ENCODE results near the gene FKBP9. TPM values are rescaled to one million over a fixed set of nuclear protein-coding genes. Genes with fewer than 3 reads are reported as not detected.
"Not testable (repeated sequence)": the region's sequence is repeated elsewhere in the genome, so short reads cannot be mapped to it uniquely, and the experiment has no call there.

The FKBP9 gene
- total RNA-seq, 1 donor: 420 TPM

- not testable (repeated sequence) for H3K9me3 ChIP-seq (ENCODE audit: low read depth, low read length); H2AFZ ChIP-seq (ENCODE audit: low read length); H3K36me3 ChIP-seq (ENCODE audit: insufficient read depth, low read length); H3K79me2 ChIP-seq (ENCODE audit: insufficient read depth, low read length); H3K4me3 ChIP-seq (ENCODE audit: insufficient read depth, low read length); H4K20me1 ChIP-seq (ENCODE audit: insufficient read depth, low read length); H3K4me1 ChIP-seq (ENCODE audit: insufficient read depth, low read length); H3K27me3 ChIP-seq (ENCODE audit: insufficient read depth, low read length)
- Histone ChIP-seq H3K27ac (ENCODE audit: low read depth, low read length) (peak overlapping the region; percentile 56), H3K4me2 (ENCODE audit: insufficient read depth, low read length) (peak overlapping the region; percentile 28)
- peak; percentile 2 for DNase-seq (ENCODE audit: insufficient read length, low spot score, missing footprints)
Measured at GRCh38 chr7:32991068-32991585, 33.9 kb downstream of the FKBP9 start.

- DNase-seq (ENCODE audit: insufficient read length, low spot score, missing footprints); H2AFZ ChIP-seq (ENCODE audit: low read length); H3K4me1 ChIP-seq (ENCODE audit: insufficient read depth, low read length); H4K20me1 ChIP-seq (ENCODE audit: insufficient read depth, low read length); H3K27me3 ChIP-seq (ENCODE audit: insufficient read depth, low read length); H3K4me3 ChIP-seq (ENCODE audit: insufficient read depth, low read length); H3K4me2 ChIP-seq (ENCODE audit: insufficient read depth, low read length); H3K9me3 ChIP-seq (ENCODE audit: low read depth, low read length); H3K79me2 ChIP-seq (ENCODE audit: insufficient read depth, low read length); H3K27ac ChIP-seq (ENCODE audit: low read depth, low read length); H3K36me3 ChIP-seq (ENCODE audit: insufficient read depth, low read length): not testable (repeated sequence)
Measured at GRCh38 chr7:32991975-32992700, 34.9 kb downstream of the FKBP9 start.

- not testable (repeated sequence) for H3K9me3 ChIP-seq (ENCODE audit: low read depth, low read length); H3K4me3 ChIP-seq (ENCODE audit: insufficient read depth, low read length); H3K36me3 ChIP-seq (ENCODE audit: insufficient read depth, low read length); H3K4me1 ChIP-seq (ENCODE audit: insufficient read depth, low read length); H3K4me2 ChIP-seq (ENCODE audit: insufficient read depth, low read length); H3K27me3 ChIP-seq (ENCODE audit: insufficient read depth, low read length); DNase-seq (ENCODE audit: insufficient read length, low spot score, missing footprints); H3K27ac ChIP-seq (ENCODE audit: low read depth, low read length); H3K79me2 ChIP-seq (ENCODE audit: insufficient read depth, low read length); H2AFZ ChIP-seq (ENCODE audit: low read length); H4K20me1 ChIP-seq (ENCODE audit: insufficient read depth, low read length)
Measured at GRCh38 chr7:32992750-32993149, 35.5 kb downstream of the FKBP9 start.

- not testable (repeated sequence) for H3K27ac ChIP-seq (ENCODE audit: low read depth, low read length); H3K79me2 ChIP-seq (ENCODE audit: insufficient read depth, low read length); H2AFZ ChIP-seq (ENCODE audit: low read length); H3K4me3 ChIP-seq (ENCODE audit: insufficient read depth, low read length); H3K4me2 ChIP-seq (ENCODE audit: insufficient read depth, low read length); H3K27me3 ChIP-seq (ENCODE audit: insufficient read depth, low read length); H3K9me3 ChIP-seq (ENCODE audit: low read depth, low read length); H4K20me1 ChIP-seq (ENCODE audit: insufficient read depth, low read length); H3K4me1 ChIP-seq (ENCODE audit: insufficient read depth, low read length); H3K36me3 ChIP-seq (ENCODE audit: insufficient read depth, low read length); DNase-seq (ENCODE audit: insufficient read length, low spot score, missing footprints)
Measured at GRCh38 chr7:32997956-32998355, 40.7 kb downstream of the FKBP9 start.

GRCh38 chr7:32998361-32999171 is 41.3 kb downstream of the FKBP9 start:
- H3K79me2 ChIP-seq (ENCODE audit: insufficient read depth, low read length); H3K4me3 ChIP-seq (ENCODE audit: insufficient read depth, low read length); H2AFZ ChIP-seq (ENCODE audit: low read length): not testable (repeated sequence)

DNA sequence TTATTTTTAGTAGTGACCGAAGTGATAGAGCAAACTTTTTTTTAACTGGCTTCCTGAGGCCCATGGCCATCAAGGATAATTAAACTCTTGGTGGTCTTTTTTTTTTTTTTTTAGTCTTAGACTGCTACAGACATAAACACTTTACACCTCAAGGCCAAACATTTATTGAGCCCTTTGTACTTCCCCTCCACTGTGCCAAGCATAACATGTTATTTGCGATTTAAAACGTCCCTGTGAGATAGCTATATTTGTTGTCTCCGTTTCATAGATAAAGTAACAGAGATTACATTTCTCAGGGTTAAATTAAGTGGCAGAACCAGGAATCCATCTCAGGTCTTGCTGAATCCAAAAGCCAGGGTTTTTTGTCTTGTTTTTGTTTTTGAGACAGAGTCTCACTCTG is 42.1 kb downstream of the FKBP9 start:
- H3K4me1 ChIP-seq (ENCODE audit: insufficient read depth, low read length); H3K27ac ChIP-seq (ENCODE audit: low read depth, low read length); H3K9me3 ChIP-seq (ENCODE audit: low read depth, low read length); H4K20me1 ChIP-seq (ENCODE audit: insufficient read depth, low read length); H2AFZ ChIP-seq (ENCODE audit: low read length); H3K79me2 ChIP-seq (ENCODE audit: insufficient read depth, low read length); H3K36me3 ChIP-seq (ENCODE audit: insufficient read depth, low read length); H3K4me3 ChIP-seq (ENCODE audit: insufficient read depth, low read length); H3K4me2 ChIP-seq (ENCODE audit: insufficient read depth, low read length); H3K27me3 ChIP-seq (ENCODE audit: insufficient read depth, low read length): not testable (repeated sequence)
- peak; percentile 31 for DNase-seq (ENCODE audit: insufficient read length, low spot score, missing footprints)

More at GRCh38 chr7:32998361-32999171, 41.3 kb downstream of the FKBP9 start:
- not testable (repeated sequence) for H3K36me3 ChIP-seq (ENCODE audit: insufficient read depth, low read length); H3K4me2 ChIP-seq (ENCODE audit: insufficient read depth, low read length); H3K27ac ChIP-seq (ENCODE audit: low read depth, low read length); H3K27me3 ChIP-seq (ENCODE audit: insufficient read depth, low read length); H3K4me1 ChIP-seq (ENCODE audit: insufficient read depth, low read length); H3K9me3 ChIP-seq (ENCODE audit: low read depth, low read length); H4K20me1 ChIP-seq (ENCODE audit: insufficient read depth, low read length)
- DNase-seq (ENCODE audit: insufficient read length, low spot score, missing footprints): peak; percentile 27

DNA sequence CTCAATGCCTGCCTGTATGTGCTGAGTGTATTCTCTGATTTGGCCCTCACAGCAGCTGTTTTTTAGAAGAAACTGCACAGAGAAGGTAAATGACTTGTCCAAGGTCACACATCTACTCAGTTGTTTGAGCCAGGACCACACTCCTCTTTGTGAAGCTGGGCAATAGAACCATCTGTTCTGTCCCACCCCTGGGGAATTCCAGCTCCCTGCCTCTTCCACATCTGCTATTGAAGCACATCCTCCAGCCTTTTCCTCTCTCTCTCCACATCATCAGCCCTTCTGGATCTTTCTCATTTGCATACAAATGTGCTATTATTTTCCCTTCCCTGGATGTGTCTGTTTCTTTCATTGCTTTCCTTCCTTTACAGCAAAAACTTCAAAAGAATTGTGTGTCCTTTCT is 45.9 kb downstream of the FKBP9 start:
- H3K27me3 ChIP-seq (ENCODE audit: insufficient read depth, low read length); H4K20me1 ChIP-seq (ENCODE audit: insufficient read depth, low read length); H3K36me3 ChIP-seq (ENCODE audit: insufficient read depth, low read length); H3K27ac ChIP-seq (ENCODE audit: low read depth, low read length); H3K79me2 ChIP-seq (ENCODE audit: insufficient read depth, low read length); H3K4me1 ChIP-seq (ENCODE audit: insufficient read depth, low read length); H3K4me3 ChIP-seq (ENCODE audit: insufficient read depth, low read length); H3K4me2 ChIP-seq (ENCODE audit: insufficient read depth, low read length); H2AFZ ChIP-seq (ENCODE audit: low read length); DNase-seq (ENCODE audit: insufficient read length, low spot score, missing footprints); H3K9me3 ChIP-seq (ENCODE audit: low read depth, low read length): not testable (repeated sequence)

DNA sequence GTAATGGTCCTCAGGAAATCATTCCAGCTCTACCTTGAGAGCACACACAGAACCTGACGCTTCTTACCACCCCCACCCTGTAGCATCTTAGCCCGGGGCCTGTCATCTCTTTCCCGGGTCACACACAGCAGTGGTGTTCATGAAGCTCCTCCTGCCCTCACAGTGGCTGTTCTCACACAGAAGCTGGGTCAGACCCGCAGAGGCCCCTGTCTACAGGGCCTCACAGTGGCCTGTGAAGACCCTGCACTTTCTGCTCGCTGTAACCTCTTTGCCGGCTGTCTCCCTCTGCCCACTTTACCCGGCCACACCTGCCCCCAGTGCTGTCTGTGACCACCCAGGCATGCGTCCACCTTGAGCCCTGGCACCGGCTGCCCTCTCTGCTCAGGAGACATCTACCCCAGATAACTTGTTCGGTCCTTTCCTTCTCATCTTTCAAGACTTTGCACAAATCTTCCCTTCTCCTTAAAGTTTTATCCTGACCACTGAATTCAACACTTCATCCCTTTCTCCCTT is 46.9 kb downstream of the FKBP9 start:
- peak; percentile 47 for DNase-seq (ENCODE audit: insufficient read length, low spot score, missing footprints)
- H2AFZ ChIP-seq (ENCODE audit: low read length); H3K27me3 ChIP-seq (ENCODE audit: insufficient read depth, low read length); H3K36me3 ChIP-seq (ENCODE audit: insufficient read depth, low read length); H3K79me2 ChIP-seq (ENCODE audit: insufficient read depth, low read length); H4K20me1 ChIP-seq (ENCODE audit: insufficient read depth, low read length); H3K27ac ChIP-seq (ENCODE audit: low read depth, low read length); H3K4me3 ChIP-seq (ENCODE audit: insufficient read depth, low read length); H3K4me1 ChIP-seq (ENCODE audit: insufficient read depth, low read length); H3K4me2 ChIP-seq (ENCODE audit: insufficient read depth, low read length); H3K9me3 ChIP-seq (ENCODE audit: low read depth, low read length): not testable (repeated sequence)

All from osteoblast (primary cell).